HCT116 (cell line): ENCODE results near the gene ASRGL1. TPM values are rescaled to one million over a fixed set of nuclear protein-coding genes. Genes with fewer than 3 reads are reported as not detected.

Experiments used
- ATAC-seq: fragments of 200-7000 bp; cut with Tn5 transposase; 2 replicates; pipeline ENCODE4 v1.9.1; 2020; ENCODE audit warnings: mild to moderate bottlenecking, moderate library complexity
- BruUV-seq: library from RNA; stranded (reverse); fragments of 400-500 nt; replicated peaks from 2 replicates; lab custom pipeline; 2021; lab: Mats Ljungman, UMichigan
- CTCF ChIA-PET: fragments of 300-600 bp; sonication (Branson Sonifier 250); formaldehyde crosslinking; loops from one replicate; lab custom pipeline; 2021; ENCODE audit warnings: antibody characterized with exemption; lab: Charles Lee
- POLR2A ChIA-PET: fragments of 300-600, 350-600 bp; sonication (Branson Sonifier 250); formaldehyde crosslinking; loops from one replicate; lab custom pipeline; 2021; ENCODE audit warnings: antibody characterized with exemption; lab: Charles Lee
- RAD21 ChIA-PET, 2 experiments: fragments of 300-600 bp; sonication (Branson Sonifier 250); formaldehyde crosslinking; loops; one replicate each; lab custom pipeline; 2023; ENCODE audit warnings: low total read pairs in 2 of 2; ENCODE audit not compliant: uncharacterized antibody in 2 of 2, unreplicated experiment in 2 of 2, low non-redundant PET in 1 of 2; lab: Charles Lee
- DNase-seq: peaks from one replicate; pipeline ENCODE4 v3.0.0-alpha.2; 2010; ENCODE audit warnings: low read depth, low spot score
- H2AFZ ChIP-seq: fragments of 200-600 bp; shearing (Covaris generic), sonication (generic); 2 replicates; pipeline ENCODE4 v1.6.1; 2017; ENCODE audit warnings: low read depth, mixed run types, mixed read lengths, antibody characterized with exemption, low read length; ENCODE audit not compliant: poor library complexity, severe bottlenecking
- H3K27ac ChIP-seq: 2 replicates; pipeline ENCODE4 v1.5.1; 2012; ENCODE audit warnings: low read depth, low read length
- H3K27me3 ChIP-seq: fragments of 200-600 bp; sonication (generic); 2 replicates; pipeline ENCODE4 v1.6.1; 2016; ENCODE audit warnings: mixed run types, low read length, mixed read lengths; ENCODE audit not compliant: insufficient read depth
- H3K36me3 ChIP-seq, 2 experiments: fragments of 200-500 bp in 1 of 2; fragments of 200-600 bp in 1 of 2; sonication (Bioruptor generic) in 1 of 2; sonication (generic) in 1 of 2; 2 replicates each; pipeline versions ENCODE4 v1.5.1 to v1.6.1; 2014 to 2016; ENCODE audit warnings: low read length in 2 of 2, inconsistent platforms in 1 of 2, mixed read lengths in 1 of 2, mixed run types in 1 of 2; ENCODE audit not compliant: insufficient read depth in 2 of 2, control insufficient read depth in 1 of 2
- H3K4me1 ChIP-seq, 2 experiments: fragments of 200-600 bp in 1 of 2; sonication (generic) in 1 of 2; 2 replicates each; pipeline versions ENCODE4 v1.5.1 to v1.6.1; 2012 to 2017; ENCODE audit warnings: low read length in 2 of 2, inconsistent platforms in 1 of 2, mild to moderate bottlenecking in 1 of 2, mixed read lengths in 1 of 2, mixed run types in 1 of 2, moderate library complexity in 1 of 2; ENCODE audit not compliant: insufficient read depth in 2 of 2, control insufficient read depth in 1 of 2
- H3K4me2 ChIP-seq: fragments of 200-600 bp; sonication (generic); 2 replicates; pipeline ENCODE4 v1.6.1; 2017; ENCODE audit warnings: mixed run types, low read length, mixed read lengths
- H3K4me3 ChIP-seq, 2 experiments: fragments of 200-600 bp in 1 of 2; sonication (generic) in 1 of 2; replicated peaks in 1 of 2; 2 replicates each; pipeline ENCODE4 v1.5.1; 2011 to 2016; ENCODE audit warnings: low read length in 2 of 2, control low read depth in 1 of 2, low read depth in 1 of 2, mild to moderate bottlenecking in 1 of 2, mixed read lengths in 1 of 2, mixed run types in 1 of 2
- H3K79me2 ChIP-seq: fragments of 200-600 bp; sonication (generic); 2 replicates; pipeline ENCODE4 v1.6.1; 2017; ENCODE audit warnings: mild to moderate bottlenecking, mixed run types, low read length, moderate library complexity, mixed read lengths; ENCODE audit not compliant: insufficient read depth
- H3K9ac ChIP-seq: fragments of 200-600 bp; sonication (generic); 2 replicates; pipeline ENCODE4 v1.6.1; 2016; ENCODE audit warnings: low read length, mixed read lengths
- H3K9me2 ChIP-seq: fragments of 200-600 bp; sonication (generic), shearing (Covaris generic); 2 replicates; pipeline ENCODE4 v1.6.1; 2017; ENCODE audit warnings: mixed run types, mild to moderate bottlenecking, moderate library complexity; ENCODE audit not compliant: insufficient read depth
- H3K9me3 ChIP-seq, 2 experiments: fragments of 200-500 bp in 1 of 2; fragments of 200-600 bp in 1 of 2; sonication (Bioruptor generic) in 1 of 2; sonication (generic) in 1 of 2; 2 replicates each; pipeline ENCODE4 v1.6.1; 2014 to 2017; ENCODE audit warnings: low read length in 2 of 2, mixed read lengths in 2 of 2, inconsistent platforms in 1 of 2, low read depth in 1 of 2, mild to moderate bottlenecking in 1 of 2, mixed run types in 1 of 2, moderate library complexity in 1 of 2; ENCODE audit not compliant: control insufficient read depth in 1 of 2, insufficient read depth in 1 of 2
- H4K20me1 ChIP-seq: fragments of 200-600 bp; sonication (generic), shearing (Covaris generic); 2 replicates; pipeline ENCODE4 v1.6.1; 2017; ENCODE audit warnings: mixed run types, mild to moderate bottlenecking, moderate library complexity; ENCODE audit not compliant: insufficient read depth
- ATF3 ChIP-seq: IDR thresholded peaks from 2 replicates; pipeline ENCODE4 v1.6.1; 2012
- CEBPB ChIP-seq: IDR thresholded peaks from 2 replicates; pipeline ENCODE4 v1.6.1; 2012; ENCODE audit warnings: low read depth
- CTCF ChIP-seq, 3 experiments: fragments of 200-600 bp in 1 of 3; sonication (generic) in 1 of 3; IDR thresholded peaks in 2 of 3; conservative IDR thresholded peaks in 1 of 3; 2 replicates each; pipeline ENCODE4 v1.5.1; 2012 to 2017; ENCODE audit warnings: low read depth in 2 of 3, low read length in 2 of 3, antibody characterized with exemption in 1 of 3, borderline replicate concordance in 1 of 3, control low read depth in 1 of 3, mild to moderate bottlenecking in 1 of 3, mixed read lengths in 1 of 3, mixed run types in 1 of 3, moderate library complexity in 1 of 3; ENCODE audit not compliant: insufficient read depth in 1 of 3
- EZH2 ChIP-seq: fragments of 200-600 bp; sonication (generic); IDR thresholded peaks from 2 replicates; pipeline ENCODE4 v1.6.1; 2017; ENCODE audit warnings: antibody characterized with exemption, mixed run types
- MAX ChIP-seq: IDR thresholded peaks from 2 replicates; pipeline ENCODE4 v1.6.1; 2012
- POLR2AphosphoS5 ChIP-seq: IDR thresholded peaks from 2 replicates; pipeline ENCODE4 v1.6.1; 2011; ENCODE audit warnings: mild to moderate bottlenecking, low read depth, low read length, moderate library complexity
- REST ChIP-seq: IDR thresholded peaks from 2 replicates; pipeline ENCODE4 v1.6.1; 2012; ENCODE audit warnings: low read depth
- ZFX ChIP-seq: fragments of 450-650 bp; IDR thresholded peaks from 2 replicates; pipeline ENCODE4 v1.6.1; 2017
- ZNF274 ChIP-seq: fragments of 200-500 bp; sonication (Bioruptor generic); IDR thresholded peaks from 2 replicates; pipeline ENCODE4 v1.6.1; 2014; ENCODE audit warnings: mild to moderate bottlenecking, low read depth, low read length, inconsistent platforms
- intact Hi-C: fragments of 100-400 bp; cut with micrococcal nuclease; formaldehyde crosslinking; loops from 2 replicates; pipeline ENCODE4 v1.10.0; 2022
- total RNA-seq: library from RNA; stranded (reverse); gene quantifications from one replicate; pipeline ENCODE4 v1.2.1, GENCODE V29; 2021; ENCODE audit not compliant: unreplicated experiment

Gene ASRGL1
- total RNA-seq, 1 experiment from 2014 or later, result 27.6 TPM

DNA sequence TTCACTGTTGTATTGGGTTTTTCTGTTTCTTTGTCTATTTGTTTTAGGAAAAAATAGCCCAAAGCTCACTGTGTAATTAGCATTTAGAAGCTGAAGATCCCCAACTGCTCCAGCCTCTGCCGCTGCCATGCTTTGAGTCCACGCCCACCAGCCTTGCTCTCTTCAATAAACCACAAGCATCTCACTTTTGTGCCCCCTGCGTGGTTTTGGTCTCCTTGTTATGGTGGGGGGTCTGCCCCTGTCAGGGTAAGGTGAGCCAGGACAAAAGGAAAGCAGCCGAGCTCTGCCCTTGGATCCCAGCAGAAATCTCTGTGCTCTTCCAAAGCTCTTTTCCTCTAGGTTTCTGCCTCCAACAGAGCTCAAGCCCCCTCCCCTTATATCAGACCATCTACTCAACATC is 85.8 kb downstream of the ASRGL1 start:
- no peak for ATAC-seq
- TF ChIP-seq ZNF274, result no peak
- TF ChIP-seq ZFX, result no peak
- no peak for TF ChIP-seq REST
- TF ChIP-seq CEBPB, result no peak
- no peak for TF ChIP-seq ATF3
- TF ChIP-seq MAX, result no peak
- no peak for TF ChIP-seq CTCF (IDR thresholded peaks at IDR 0.05 in 2 of 3, conservative IDR thresholded peaks at IDR 0.05 in 1 of 3; ENCODE audit: borderline replicate concordance in 1 of 3, insufficient read depth in 1 of 3, low read depth in 2 of 3, low read length in 2 of 3)
- TF ChIP-seq POLR2AphosphoS5, result no peak
- no peak for TF ChIP-seq EZH2
- no peak overlapping the region for H3K27ac ChIP-seq
- intact Hi-C loops, result no loop called here
- BruUV-seq, result no TSS peak
- POLR2A ChIA-PET, result interaction anchor here (0.9 to 1.0 kb wide), 2 partner anchors 121 to 169 kb away, joined by 3 read pairs; partner anchors contain the start of gene TUT1
- no peak overlapping the region for H3K9ac ChIP-seq
- H3K27me3 ChIP-seq, result no peaks in the 10 kb centered on the region
- no peaks in the 10 kb centered on the region for H3K36me3 ChIP-seq
- no peak for DNase-seq
- no peak overlapping the region for H2AFZ ChIP-seq
- no peaks in the 10 kb centered on the region for H4K20me1 ChIP-seq
- no peaks in the 10 kb centered on the region for H3K79me2 ChIP-seq
- peaks cover 0 to 29% of the 10 kb centered on the region in 2 experiments; a peak in 2 of 4 replicates for H3K4me1 ChIP-seq
- H3K4me3 ChIP-seq, result no peak overlapping the region
- H3K4me2 ChIP-seq, result no peak overlapping the region
- CTCF ChIA-PET, result interaction anchor here (2.3 to 3.1 kb wide), 4 partner anchors 77 to 136 kb away, joined by 12 to 93 read pairs (median 26); no protein-coding TSS in a partner anchor
- no peaks in the 10 kb centered on the region for H3K9me3 ChIP-seq
- no peaks in the 10 kb centered on the region for H3K9me2 ChIP-seq
- RAD21 ChIA-PET, result no interaction called here
